Stimulated activated CD4-positive, alpha-beta T cell treated with anti-CD3 and anti-CD28 coated beads, Interleukin-12 subunit alpha, Interleukin-12 subunit beta, amount 100 ng/mL, for 24 hours (primary cell): Measurements from ENCODE around the gene LHB.
A peak's percentile ranks its signal among the peaks of the same experiment; 100 is the strongest.

ENCODE experiments used
- DNase-seq, 2 experiments: peaks; one replicate each; pipeline ENCODE4 v3.0.0-alpha.2; 2020; ENCODE audit warnings: low read depth in 2 of 2

LHB gene

GRCh38 chr19:48977061-48977460 lies 39.8 kb downstream of the LHB start:
- DNase-seq = no peak

GRCh38 chr19:48975947-48976847 lies 40.7 kb downstream of the LHB start:
- no peak for DNase-seq

GRCh38 chr19:48970923-48971395 lies 45.9 kb downstream of the LHB start:
- peak; percentile 60 to 87 for DNase-seq

- no peak for DNase-seq
These were observed 46.6 kb downstream of the LHB start for GRCh38 chr19:48970139-48970766.

- DNase-seq = no peak
These were observed 47.4 kb downstream of the LHB start for GRCh38 chr19:48969276-48970138.

- DNase-seq = no peak
These were observed 48.1 kb downstream of the LHB start for GRCh38 chr19:48968813-48969218.

GRCh38 chr19:48968179-48968661 lies 48.7 kb downstream of the LHB start:
- no peak for DNase-seq

GRCh38 chr19:48967346-48968178 lies 49.3 kb downstream of the LHB start:
- DNase-seq = no peak

GRCh38 chr19:48966541-48967345 lies 50.1 kb downstream of the LHB start:
- DNase-seq = no peak
